H9 (cell line): ENCODE measurements around the gene FDX2. TPM values are rescaled to one million over a fixed set of nuclear protein-coding genes. Genes with fewer than 3 reads are reported as not detected.

Experiments used
- DNase-seq: peaks from one replicate; pipeline ENCODE4 v3.0.0-alpha.2; 2017
- H2AFZ ChIP-seq: one replicate; pipeline ENCODE4 v1.6.1; 2013; ENCODE audit warnings: mild to moderate bottlenecking, low read length, control low read depth, moderate library complexity
- H2AK5ac ChIP-seq: 2 replicates; pipeline ENCODE4 v1.6.1; 2013; ENCODE audit warnings: low read length, control low read depth, mixed read lengths; ENCODE audit not compliant: insufficient read length
- H2BK120ac ChIP-seq: one replicate; pipeline ENCODE4 v1.6.1; 2013; ENCODE audit warnings: low read depth, mild to moderate bottlenecking, low read length, control low read depth, inconsistent platforms; ENCODE audit not compliant: poor library complexity, severe bottlenecking
- H2BK12ac ChIP-seq: 2 replicates; pipeline ENCODE4 v1.6.1; 2013; ENCODE audit warnings: low read length, control low read depth, mixed read lengths, low read depth; ENCODE audit not compliant: insufficient read length
- H2BK15ac ChIP-seq: 2 replicates; pipeline ENCODE4 v1.6.1; 2013; ENCODE audit warnings: low read depth, low read length, control low read depth
- H2BK20ac ChIP-seq: one replicate; pipeline ENCODE4 v1.6.1; 2013; ENCODE audit warnings: low read depth, mild to moderate bottlenecking, low read length, control low read depth, inconsistent platforms; ENCODE audit not compliant: poor library complexity, severe bottlenecking
- H2BK5ac ChIP-seq: 2 replicates; pipeline ENCODE4 v1.6.1; 2013; ENCODE audit warnings: low read length, control low read depth, mixed read lengths; ENCODE audit not compliant: insufficient read length
- H3K14ac ChIP-seq: 2 replicates; pipeline ENCODE4 v1.6.1; 2013; ENCODE audit warnings: low read length, control low read depth; ENCODE audit not compliant: insufficient read depth
- H3K18ac ChIP-seq: 2 replicates; pipeline ENCODE4 v1.6.1; 2013; ENCODE audit warnings: low read depth, mild to moderate bottlenecking, mixed read lengths, low read length, control low read depth; ENCODE audit not compliant: insufficient read length
- H3K23ac ChIP-seq: 2 replicates; pipeline ENCODE4 v1.6.1; 2013; ENCODE audit warnings: low read length, control low read depth, mixed read lengths, low read depth; ENCODE audit not compliant: insufficient read length
- H3K23me2 ChIP-seq: 2 replicates; pipeline ENCODE4 v1.6.1; 2013; ENCODE audit warnings: low read depth, mild to moderate bottlenecking, mixed read lengths, low read length, control low read depth; ENCODE audit not compliant: insufficient read length, poor library complexity, severe bottlenecking
- H3K27ac ChIP-seq: 2 replicates; pipeline ENCODE4 v1.5.1; 2013; ENCODE audit warnings: low read length, control low read depth, mixed read lengths, low read depth; ENCODE audit not compliant: insufficient read length
- H3K27me3 ChIP-seq: 2 replicates; pipeline ENCODE4 v1.6.1; 2013; ENCODE audit warnings: low read length, control low read depth, inconsistent platforms; ENCODE audit not compliant: insufficient read depth
- H3K4ac ChIP-seq: 2 replicates; pipeline ENCODE4 v1.6.1; 2013; ENCODE audit warnings: low read depth, mild to moderate bottlenecking, control low read depth, inconsistent platforms, low read length, moderate library complexity
- H3K4me1 ChIP-seq: 2 replicates; pipeline ENCODE4 v1.6.1; 2013; ENCODE audit warnings: low read length, control low read depth, inconsistent platforms; ENCODE audit not compliant: insufficient read depth
- H3K4me2 ChIP-seq: 2 replicates; pipeline ENCODE4 v1.6.1; 2013; ENCODE audit warnings: low read length, control low read depth, mixed read lengths; ENCODE audit not compliant: insufficient read length, insufficient read depth
- H3K56ac ChIP-seq: 2 replicates; pipeline ENCODE4 v1.6.1; 2013; ENCODE audit warnings: low read depth, mild to moderate bottlenecking, mixed read lengths, low read length, control low read depth; ENCODE audit not compliant: insufficient read length
- H3K79me1 ChIP-seq: 2 replicates; pipeline ENCODE4 v1.6.1; 2013; ENCODE audit warnings: low read depth, mild to moderate bottlenecking, moderate library complexity, low read length, control low read depth, inconsistent platforms; ENCODE audit not compliant: insufficient read depth, poor library complexity, severe bottlenecking
- H3K79me2 ChIP-seq: 2 replicates; pipeline ENCODE4 v1.6.1; 2013; ENCODE audit warnings: low read length, control low read depth, inconsistent platforms; ENCODE audit not compliant: insufficient read depth
- H3K9ac ChIP-seq: 2 replicates; pipeline ENCODE4 v1.6.1; 2013; ENCODE audit warnings: low read length, control low read depth, mixed read lengths; ENCODE audit not compliant: insufficient read length; ENCODE audit errors: extremely low read depth
- H3K9me3 ChIP-seq: one replicate; pipeline ENCODE4 v1.6.1; 2013; ENCODE audit warnings: low read depth, low read length, inconsistent platforms; ENCODE audit not compliant: control insufficient read depth
- H3T11ph ChIP-seq: one replicate; pipeline ENCODE4 v1.6.1; 2013; ENCODE audit warnings: mild to moderate bottlenecking, low read length, control low read depth, inconsistent platforms
- H4K20me1 ChIP-seq: one replicate; pipeline ENCODE4 v1.6.1; 2013; ENCODE audit not compliant: control insufficient read depth, insufficient read length, insufficient read depth
- H4K5ac ChIP-seq: 2 replicates; pipeline ENCODE4 v1.6.1; 2013; ENCODE audit warnings: low read depth, mild to moderate bottlenecking, mixed read lengths, low read length, control low read depth; ENCODE audit not compliant: insufficient read length
- H4K8ac ChIP-seq: replicated peaks from 2 replicates; pipeline ENCODE4 v1.6.1; 2013; ENCODE audit warnings: low read length, control low read depth, mixed read lengths, low read depth; ENCODE audit not compliant: insufficient read length
- H4K91ac ChIP-seq: 2 replicates; pipeline ENCODE4 v1.6.1; 2013; ENCODE audit warnings: low read depth, mild to moderate bottlenecking, moderate library complexity, mixed read lengths, low read length, control low read depth; ENCODE audit not compliant: insufficient read length
- H3K27ac Mint-ChIP-seq, 3 experiments: 2 replicates in 2 of 3; 3 replicates in 1 of 3; pipeline ENCODE4 v1.8.0; 2020 to 2021; ENCODE audit warnings: mixed read lengths in 3 of 3, mild to moderate bottlenecking in 1 of 3, moderate library complexity in 1 of 3
- H3K27me3 Mint-ChIP-seq: 2 replicates; pipeline ENCODE4 v1.8.0; 2021; ENCODE audit warnings: low read depth, mild to moderate bottlenecking, moderate library complexity, mixed read lengths
- H3K36me3 Mint-ChIP-seq, 3 experiments: 2 replicates in 2 of 3; 3 replicates in 1 of 3; pipeline ENCODE4 v1.8.0; 2020 to 2021; ENCODE audit warnings: low read depth in 3 of 3, mixed read lengths in 3 of 3; ENCODE audit not compliant: insufficient read depth in 1 of 3
- H3K4me1 Mint-ChIP-seq, 2 experiments: 2 replicates each; pipeline ENCODE4 v1.8.0; 2020; ENCODE audit warnings: mixed read lengths in 2 of 2
- H3K4me3 Mint-ChIP-seq, 2 experiments: 2 replicates in 1 of 2; 3 replicates in 1 of 2; pipeline ENCODE4 v1.8.0; 2020 to 2021; ENCODE audit warnings: mild to moderate bottlenecking in 2 of 2, mixed read lengths in 2 of 2, moderate library complexity in 1 of 2
- H3K9me3 Mint-ChIP-seq, 2 experiments: 2 replicates in 1 of 2; 3 replicates in 1 of 2; pipeline ENCODE4 v1.8.0; 2020; ENCODE audit warnings: mild to moderate bottlenecking in 2 of 2, mixed read lengths in 2 of 2, moderate library complexity in 1 of 2
- CTCF ChIP-seq: fragments of 200-600 bp; sonication (generic); conservative IDR thresholded peaks from 3 replicates; pipeline ENCODE4 v1.8.0; 2021; ENCODE audit warnings: antibody characterized with exemption, mild to moderate bottlenecking
- WGBS: extraction: QIAGEN DNeasy Blood & Tissue Kit; methylation state at CpG from one replicate; pipeline ENCODE4 v1.1.7; 2013; ENCODE audit warnings: missing lambda C conversion rate, low lambda C conversion rate, mixed read lengths; ENCODE audit not compliant: insufficient read length; ENCODE audit errors: extremely low coverage; 5-methylcytosine and 5-hydroxymethylcytosine counted together
- total RNA-seq: library from RNA; stranded (reverse); gene quantifications from 2 replicates; pipeline ENCODE4 v1.2.1, GENCODE V29; 2021

The FDX2 gene
- total RNA-seq, 1 experiment from 2014 or later, result 27.7 TPM

- no peak overlapping the region for H3K23ac ChIP-seq
- no peak overlapping the region for H2BK20ac ChIP-seq
- no peak overlapping the region for H2BK5ac ChIP-seq
- H4K91ac ChIP-seq, result no peak overlapping the region
- no peak overlapping the region for H3K9ac ChIP-seq
- H2AFZ ChIP-seq, result no peak overlapping the region
- no peak overlapping the region for H3K14ac ChIP-seq
- H3K4me3 Mint-ChIP-seq, result peak overlapping the region; percentile 51 to 92
- H3K4me2 ChIP-seq, result peak overlapping the region; percentile 92
- no peak overlapping the region for H3K56ac ChIP-seq
- no peak overlapping the region for H4K8ac ChIP-seq
- H3K18ac ChIP-seq, result no peak overlapping the region
- no peaks in the 10 kb centered on the region; a peak in 3 of 7 replicates for H3K36me3 Mint-ChIP-seq
- H3K9me3 Mint-ChIP-seq, result peaks cover 0 to 5% of the 10 kb centered on the region in 2 experiments; a peak in 3 of 5 replicates
- peaks cover 68% of the 10 kb centered on the region for H3K27me3 ChIP-seq
- no peak overlapping the region for H2BK15ac ChIP-seq
- no peak overlapping the region for H2AK5ac ChIP-seq
- no peak overlapping the region for H3T11ph ChIP-seq
- H2BK12ac ChIP-seq, result no peak overlapping the region
- no peaks in the 10 kb centered on the region for H3K9me3 ChIP-seq
- no peaks in the 10 kb centered on the region for H4K20me1 ChIP-seq
- H3K27ac ChIP-seq, result no peak overlapping the region
- H3K27me3 Mint-ChIP-seq, result peaks cover 99% of the 10 kb centered on the region
- H3K27ac Mint-ChIP-seq, result no peak overlapping the region; a peak in 1 of 7 replicates
- no peaks in the 10 kb centered on the region for H3K79me2 ChIP-seq
- no peak overlapping the region for H2BK120ac ChIP-seq
- H3K23me2 ChIP-seq, result peaks cover 44% of the 10 kb centered on the region
- TF ChIP-seq CTCF, result no peak
- peak; percentile 96 for DNase-seq
- no peak overlapping the region for H4K5ac ChIP-seq
- WGBS, result no CpG with 5 or more reads among the region's 45 CpGs
- peaks cover 17 to 49% of the 10 kb centered on the region in 2 experiments for H3K4me1 Mint-ChIP-seq
- no peak overlapping the region for H3K4ac ChIP-seq
- no peaks in the 10 kb centered on the region for H3K79me1 ChIP-seq
- H3K4me1 ChIP-seq, result no peaks in the 10 kb centered on the region; the same call in 1 of the 2 replicates
Measured at GRCh38 chr19:10292206-10292788, 23.5 kb downstream of the FDX2 start.
